ENCODE measurements around the gene TIE1. TPM values are rescaled to one million over a fixed set of nuclear protein-coding genes. Genes with fewer than 3 reads are reported as not detected.
"Not testable (repeated sequence)": the region's sequence is repeated elsewhere in the genome, so short reads cannot be mapped to it uniquely, and the experiment has no call there.

TIE1 gene
- total RNA-seq, 1 experiment from 2014 or later, result not detected

- TF ChIP-seq CTCF (conservative IDR thresholded peaks at IDR 0.05), result no peak
- TF ChIP-seq EZH2 (IDR thresholded peaks at IDR 0.05; ENCODE audit: low read depth), result no peak
- Histone ChIP-seq H3K4me1 (replicated peaks; ENCODE audit: insufficient read depth) (peaks cover 69% of the 10 kb centered on the region), H3K27me3 (ENCODE audit: insufficient read depth, low read depth) (no peaks in the 10 kb centered on the region), H3K9me3 (ENCODE audit: insufficient read depth, low read depth) (no peaks in the 10 kb centered on the region), H3F3A (ENCODE audit: insufficient read depth, low read depth) (peaks cover 83% of the 10 kb centered on the region), H3K36me3 (ENCODE audit: low read depth) (peaks cover 14% of the 10 kb centered on the region), H3K79me2 (ENCODE audit: low read depth) (peaks cover 72% of the 10 kb centered on the region), H2AFZ (peak overlapping the region; percentile 74), H3K4me2 (peak overlapping the region; percentile 92), H3K9me2 (ENCODE audit: insufficient read depth) (no peaks in the 10 kb centered on the region), H3K27ac (peak overlapping the region; percentile 89), H3K4me3 (peak overlapping the region; percentile 99), H4K20me1 (ENCODE audit: insufficient read depth) (no peaks in the 10 kb centered on the region)
- no TSS peak for BruUV-seq (replicated peaks)
- POLR2A ChIA-PET (ENCODE audit: unreplicated experiment), result interaction anchor here (0.5 to 1.4 kb wide), 5 partner anchors 19 to 489 kb away, joined by 3 to 12 read pairs (median 4); no protein-coding TSS in a partner anchor
- CTCF ChIA-PET, result interaction anchor here (0.6 kb wide), 2 partner anchors 20 to 153 kb away, joined by 7 to 11 read pairs; no protein-coding TSS in a partner anchor
- peak in 1 of 2 experiments; percentile 37 for DNase-seq
- intact Hi-C loops (cut with micrococcal nuclease; ENCODE audit: unreplicated experiment), result loop anchor here (5.0 kb wide), 1 partner anchor 431 kb away; no protein-coding TSS in a partner anchor
Observed at GRCh38 chr1:43368646-43369020, 67.9 kb downstream of the TIE1 start.

GRCh38 chr1:43369779-43370178 is 69.0 kb downstream of the TIE1 start:
- H3F3A ChIP-seq (ENCODE audit: insufficient read depth, low read depth), result peaks cover 82% of the 10 kb centered on the region
- peak overlapping the region; percentile 99; the same call in 1 of the 2 replicates for H3K4me3 ChIP-seq
- ChIA-PET CTCF (interaction anchor here (0.6 to 0.7 kb wide), 4 partner anchors 53 to 413 kb away, joined by 3 to 11 read pairs (median 6); no protein-coding TSS in a partner anchor), POLR2A (ENCODE audit: unreplicated experiment) (interaction anchor here (0.6 kb wide), 1 partner anchor 156 kb away, joined by 3 read pairs; no protein-coding TSS in a partner anchor)
- H3K4me2 ChIP-seq, result peak overlapping the region; percentile 92
- peak overlapping the region; percentile 89 for H3K27ac ChIP-seq
- H3K36me3 ChIP-seq (ENCODE audit: low read depth); H4K20me1 ChIP-seq (ENCODE audit: insufficient read depth); DNase-seq; H3K9me3 ChIP-seq (ENCODE audit: insufficient read depth, low read depth); H3K9me2 ChIP-seq (ENCODE audit: insufficient read depth); BruUV-seq (replicated peaks); H2AFZ ChIP-seq; H3K27me3 ChIP-seq (ENCODE audit: insufficient read depth, low read depth): not testable (repeated sequence)
- H3K79me2 ChIP-seq (ENCODE audit: low read depth), result peaks cover 67% of the 10 kb centered on the region
- intact Hi-C loops (cut with micrococcal nuclease; ENCODE audit: unreplicated experiment), result loop anchor here (5.0 kb wide), 2 partner anchors 432 to 463 kb away; no protein-coding TSS in a partner anchor
- peaks cover 72% of the 10 kb centered on the region for H3K4me1 ChIP-seq (replicated peaks; ENCODE audit: insufficient read depth)

- Histone ChIP-seq H3K9me3 (ENCODE audit: insufficient read depth, low read depth) (no peaks in the 10 kb centered on the region), H3K36me3 (ENCODE audit: low read depth) (no peaks in the 10 kb centered on the region), H2AFZ (no peak overlapping the region), H3K27me3 (ENCODE audit: insufficient read depth, low read depth) (no peaks in the 10 kb centered on the region), H3K4me3 (no peak overlapping the region), H3K4me2 (peak overlapping the region; percentile 92), H3K9me2 (ENCODE audit: insufficient read depth) (no peaks in the 10 kb centered on the region), H3K79me2 (ENCODE audit: low read depth) (peaks cover 59% of the 10 kb centered on the region), H3K4me1 (replicated peaks; ENCODE audit: insufficient read depth) (peaks cover 64% of the 10 kb centered on the region), H3F3A (ENCODE audit: insufficient read depth, low read depth) (peaks cover 76% of the 10 kb centered on the region), H4K20me1 (ENCODE audit: insufficient read depth) (no peaks in the 10 kb centered on the region), H3K27ac (peak overlapping the region; percentile 85)
- no peak for TF ChIP-seq CTCF (conservative IDR thresholded peaks at IDR 0.05)
- TF ChIP-seq EZH2 (IDR thresholded peaks at IDR 0.05; ENCODE audit: low read depth), result no peak
- intact Hi-C loops (cut with micrococcal nuclease; ENCODE audit: unreplicated experiment), result loop anchor here (5.0 kb wide), 1 partner anchor 462 kb away; no protein-coding TSS in a partner anchor
- CTCF ChIA-PET, result interaction anchor here (0.7 kb wide), 1 partner anchor 413 kb away, joined by 5 read pairs; no protein-coding TSS in a partner anchor
- no peak for DNase-seq
- POLR2A ChIA-PET (ENCODE audit: unreplicated experiment), result interaction anchor here (0.5 to 0.6 kb wide), 2 partner anchors 12 to 18 kb away, joined by 3 read pairs; partner anchors contain the start of gene CDC20
- BruUV-seq (replicated peaks), result no TSS peak
Observed at GRCh38 chr1:43370564-43370963, 69.8 kb downstream of the TIE1 start.
